Measurements from ENCODE around the gene PRPF18.
"Not testable (repeated sequence)": the region's sequence is repeated elsewhere in the genome, so short reads cannot be mapped to it uniquely, and the experiment has no call there.

PRPF18 gene, protein sequence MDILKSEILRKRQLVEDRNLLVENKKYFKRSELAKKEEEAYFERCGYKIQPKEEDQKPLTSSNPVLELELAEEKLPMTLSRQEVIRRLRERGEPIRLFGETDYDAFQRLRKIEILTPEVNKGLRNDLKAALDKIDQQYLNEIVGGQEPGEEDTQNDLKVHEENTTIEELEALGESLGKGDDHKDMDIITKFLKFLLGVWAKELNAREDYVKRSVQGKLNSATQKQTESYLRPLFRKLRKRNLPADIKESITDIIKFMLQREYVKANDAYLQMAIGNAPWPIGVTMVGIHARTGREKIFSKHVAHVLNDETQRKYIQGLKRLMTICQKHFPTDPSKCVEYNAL

GRCh38 chr10:13586676-13587355 lies at the start of gene PRPF18:
Gene PRPF18, plus strand, starts transcription at chr10:13586965. Its CDS starts 122 bp downstream, at chr10:13587087.
- H3K27me3 Mint-ChIP-seq: peaks cover 14% of the 10 kb centered on the region
- peak within 1 kb of the TSS; percentile 98 for H3K4me3 Mint-ChIP-seq
- H3K27ac Mint-ChIP-seq: peak within 1 kb of the TSS; percentile 96
- peaks cover 24% of the 10 kb centered on the region for H3K4me1 Mint-ChIP-seq (ENCODE audit: low read depth)
- intact Hi-C loops (cut with micrococcal nuclease): loop anchor here (5.0 kb wide), 1 partner anchor 215 kb away; no protein-coding TSS in a partner anchor
- H3K9me3 Mint-ChIP-seq: no peaks in the 10 kb centered on the region
- peaks cover 14% of the 10 kb centered on the region for H3K36me3 Mint-ChIP-seq (ENCODE audit: low read depth)

DNA sequence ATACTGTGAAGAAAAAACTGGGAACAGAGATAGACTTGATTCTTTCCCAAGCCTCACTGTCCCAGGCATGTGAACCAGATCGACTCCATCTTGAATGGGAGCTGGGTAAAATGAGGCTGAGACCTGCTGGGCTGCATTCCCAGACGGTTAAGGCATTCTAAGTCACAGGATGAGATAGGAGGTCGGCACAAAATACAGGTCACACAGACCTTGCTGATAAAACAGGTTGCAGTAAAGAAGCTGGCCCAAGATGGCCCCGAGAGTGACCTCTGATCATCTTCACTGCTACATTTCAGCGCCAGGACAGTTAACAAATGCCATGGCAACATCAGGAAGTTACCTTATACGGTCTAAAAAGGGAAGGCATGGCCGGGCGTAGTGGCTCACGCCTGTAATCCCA lies 48.8 kb upstream of the PRPF18 start:
- H3K27me3 Mint-ChIP-seq: peaks cover 25% of the 10 kb centered on the region
- H3K9me3 Mint-ChIP-seq; H3K27ac Mint-ChIP-seq; H3K4me1 Mint-ChIP-seq (ENCODE audit: low read depth); H3K36me3 Mint-ChIP-seq (ENCODE audit: low read depth); H3K4me3 Mint-ChIP-seq; intact Hi-C loops (cut with micrococcal nuclease): not testable (repeated sequence)

GRCh38 chr10:13542533-13542932 lies 44.2 kb upstream of the PRPF18 start:
- intact Hi-C loops (cut with micrococcal nuclease): no loop called here
- Mint-ChIP-seq H3K9me3 (no peaks in the 10 kb centered on the region), H3K27ac (no peak overlapping the region), H3K27me3 (peaks cover 28% of the 10 kb centered on the region), H3K4me3 (no peak overlapping the region), H3K4me1 (ENCODE audit: low read depth) (no peaks in the 10 kb centered on the region), H3K36me3 (ENCODE audit: low read depth) (no peaks in the 10 kb centered on the region)

- Mint-ChIP-seq H3K27me3 (peaks cover 6% of the 10 kb centered on the region), H3K4me1 (ENCODE audit: low read depth) (no peaks in the 10 kb centered on the region), H3K4me3 (no peak overlapping the region), H3K27ac (no peak overlapping the region), H3K36me3 (ENCODE audit: low read depth) (no peaks in the 10 kb centered on the region), H3K9me3 (peaks cover 18% of the 10 kb centered on the region)
- intact Hi-C loops (cut with micrococcal nuclease): no loop called here
Measured at GRCh38 chr10:13550802-13551201, 36.0 kb upstream of the PRPF18 start.

DNA sequence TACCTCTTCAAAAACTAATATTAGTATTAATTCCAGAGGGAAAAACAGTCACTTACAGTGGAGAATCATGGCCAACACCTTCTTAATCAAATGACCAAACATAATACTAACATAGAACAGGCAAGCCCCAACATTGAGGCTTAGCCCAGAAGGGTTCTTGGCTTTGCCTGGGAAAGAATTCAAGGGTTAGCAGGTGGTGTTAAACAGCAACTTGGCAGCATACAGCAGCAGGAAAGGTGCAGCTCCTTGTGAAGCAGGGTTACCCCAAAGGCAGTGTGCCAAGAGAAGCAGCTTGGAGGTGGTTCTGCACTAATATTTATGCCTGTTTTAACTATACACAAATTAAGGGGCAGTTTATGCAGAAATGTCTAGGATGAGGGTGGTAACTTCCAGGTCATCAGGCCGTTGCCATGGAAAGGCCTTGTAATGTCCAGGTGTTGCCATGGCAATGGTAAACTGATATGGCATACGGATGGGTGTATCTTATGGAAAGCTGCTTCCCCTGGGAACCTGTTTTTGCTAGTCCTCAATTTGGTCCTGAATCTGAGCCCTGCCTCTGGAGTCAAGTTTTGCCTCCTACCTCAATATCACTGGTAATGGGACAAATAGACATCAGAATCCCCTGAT lies 30.8 kb upstream of the PRPF18 start:
- H3K4me1 Mint-ChIP-seq (ENCODE audit: low read depth): peaks cover 10% of the 10 kb centered on the region
- intact Hi-C loops (cut with micrococcal nuclease): no loop called here
- H3K9me3 Mint-ChIP-seq: peaks cover 4% of the 10 kb centered on the region
- H3K27me3 Mint-ChIP-seq: no peaks in the 10 kb centered on the region
- H3K27ac Mint-ChIP-seq: no peak overlapping the region
- H3K4me3 Mint-ChIP-seq: no peak overlapping the region
- H3K36me3 Mint-ChIP-seq (ENCODE audit: low read depth): no peaks in the 10 kb centered on the region

DNA sequence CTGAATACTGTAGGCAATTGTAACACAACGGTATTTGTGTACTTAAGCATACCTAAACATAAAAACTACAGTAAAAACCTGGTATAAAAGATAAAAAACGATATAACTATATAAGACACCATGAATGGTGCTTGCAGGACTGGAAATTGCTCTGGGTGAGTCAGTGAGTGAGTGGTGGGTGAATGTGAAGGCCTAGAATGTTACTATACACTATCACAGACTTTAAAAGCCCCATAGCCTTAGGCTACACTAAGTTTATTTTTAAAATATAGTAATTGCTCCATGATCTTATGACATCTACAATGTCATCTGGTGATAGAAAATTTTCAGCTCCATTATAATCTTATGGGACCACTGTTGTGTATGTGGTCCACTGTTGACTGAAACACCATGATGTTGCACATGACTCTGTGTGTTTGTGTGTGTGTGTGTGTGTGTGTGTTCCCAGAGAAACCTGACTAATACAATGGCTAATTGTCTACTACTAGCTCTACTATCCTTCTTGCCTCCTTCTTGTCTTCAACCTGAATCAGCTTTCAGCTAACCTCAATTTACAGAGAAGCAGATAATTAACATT lies 27.6 kb upstream of the PRPF18 start:
- peaks cover 10% of the 10 kb centered on the region for H3K4me1 Mint-ChIP-seq (ENCODE audit: low read depth)
- H3K27me3 Mint-ChIP-seq: no peaks in the 10 kb centered on the region
- no peak overlapping the region for H3K27ac Mint-ChIP-seq
- no peak overlapping the region for H3K4me3 Mint-ChIP-seq
- no peaks in the 10 kb centered on the region for H3K9me3 Mint-ChIP-seq
- intact Hi-C loops (cut with micrococcal nuclease): no loop called here
- H3K36me3 Mint-ChIP-seq (ENCODE audit: low read depth): no peaks in the 10 kb centered on the region

GRCh38 chr10:13560597-13560996 lies 26.2 kb upstream of the PRPF18 start:
- Mint-ChIP-seq H3K27me3 (no peaks in the 10 kb centered on the region), H3K4me1 (ENCODE audit: low read depth) (peaks cover 16% of the 10 kb centered on the region), H3K36me3 (ENCODE audit: low read depth) (no peaks in the 10 kb centered on the region), H3K27ac (no peak overlapping the region), H3K4me3 (no peak overlapping the region), H3K9me3 (no peaks in the 10 kb centered on the region)
- intact Hi-C loops (cut with micrococcal nuclease): no loop called here

- intact Hi-C loops (cut with micrococcal nuclease): no loop called here
- no peaks in the 10 kb centered on the region for H3K27me3 Mint-ChIP-seq
- H3K9me3 Mint-ChIP-seq: no peaks in the 10 kb centered on the region
- H3K36me3 Mint-ChIP-seq (ENCODE audit: low read depth): no peaks in the 10 kb centered on the region
- H3K4me3 Mint-ChIP-seq: no peak overlapping the region
- peaks cover 20% of the 10 kb centered on the region for H3K4me1 Mint-ChIP-seq (ENCODE audit: low read depth)
- no peak overlapping the region for H3K27ac Mint-ChIP-seq
Measured at GRCh38 chr10:13563481-13564445, 23.0 kb upstream of the PRPF18 start.

DNA sequence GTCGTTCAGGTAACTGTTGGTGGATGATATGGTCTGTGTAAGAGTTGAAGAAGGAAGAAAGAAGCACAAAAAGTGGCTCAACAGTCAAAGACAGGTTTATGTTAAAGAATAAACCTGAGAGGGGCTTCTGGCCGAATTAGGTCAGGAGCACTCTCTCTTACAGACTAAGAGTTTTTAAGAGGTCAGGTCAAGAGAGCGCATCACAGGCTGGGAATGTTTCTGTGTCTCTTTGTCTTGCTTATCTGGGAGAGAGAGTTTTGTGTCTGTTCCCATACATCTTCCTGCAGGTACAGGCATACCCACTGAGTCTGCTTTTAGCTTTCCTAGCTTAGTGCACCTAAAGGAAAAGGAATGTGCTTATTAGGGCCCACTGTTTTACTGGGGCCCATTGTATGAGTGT lies 22.2 kb upstream of the PRPF18 start:
- Mint-ChIP-seq H3K27ac (no peak overlapping the region), H3K9me3 (no peaks in the 10 kb centered on the region), H3K4me1 (ENCODE audit: low read depth) (peaks cover 20% of the 10 kb centered on the region), H3K36me3 (ENCODE audit: low read depth) (no peaks in the 10 kb centered on the region), H3K4me3 (no peak overlapping the region), H3K27me3 (no peaks in the 10 kb centered on the region)
- intact Hi-C loops (cut with micrococcal nuclease): no loop called here

- Mint-ChIP-seq H3K27me3 (peaks cover 3% of the 10 kb centered on the region), H3K9me3 (no peaks in the 10 kb centered on the region), H3K36me3 (ENCODE audit: low read depth) (no peaks in the 10 kb centered on the region), H3K4me3 (no peak overlapping the region), H3K27ac (no peak overlapping the region), H3K4me1 (ENCODE audit: low read depth) (peaks cover 20% of the 10 kb centered on the region)
- intact Hi-C loops (cut with micrococcal nuclease): no loop called here
Measured at GRCh38 chr10:13567030-13567429, 19.7 kb upstream of the PRPF18 start.

- Mint-ChIP-seq H3K4me3 (no peak overlapping the region), H3K27ac (no peak overlapping the region), H3K9me3 (peaks cover 9% of the 10 kb centered on the region), H3K4me1 (ENCODE audit: low read depth) (peaks cover 10% of the 10 kb centered on the region), H3K27me3 (peaks cover 6% of the 10 kb centered on the region), H3K36me3 (ENCODE audit: low read depth) (no peaks in the 10 kb centered on the region)
- intact Hi-C loops (cut with micrococcal nuclease): no loop called here
Measured at GRCh38 chr10:13571541-13571940, 15.2 kb upstream of the PRPF18 start.

- Mint-ChIP-seq H3K4me3 (no peak overlapping the region), H3K27ac (no peak overlapping the region), H3K9me3 (peaks cover 9% of the 10 kb centered on the region), H3K4me1 (ENCODE audit: low read depth) (peaks cover 4% of the 10 kb centered on the region), H3K36me3 (ENCODE audit: low read depth) (no peaks in the 10 kb centered on the region), H3K27me3 (peaks cover 8% of the 10 kb centered on the region)
- intact Hi-C loops (cut with micrococcal nuclease): no loop called here
Measured at GRCh38 chr10:13573960-13574359, 12.8 kb upstream of the PRPF18 start.

DNA sequence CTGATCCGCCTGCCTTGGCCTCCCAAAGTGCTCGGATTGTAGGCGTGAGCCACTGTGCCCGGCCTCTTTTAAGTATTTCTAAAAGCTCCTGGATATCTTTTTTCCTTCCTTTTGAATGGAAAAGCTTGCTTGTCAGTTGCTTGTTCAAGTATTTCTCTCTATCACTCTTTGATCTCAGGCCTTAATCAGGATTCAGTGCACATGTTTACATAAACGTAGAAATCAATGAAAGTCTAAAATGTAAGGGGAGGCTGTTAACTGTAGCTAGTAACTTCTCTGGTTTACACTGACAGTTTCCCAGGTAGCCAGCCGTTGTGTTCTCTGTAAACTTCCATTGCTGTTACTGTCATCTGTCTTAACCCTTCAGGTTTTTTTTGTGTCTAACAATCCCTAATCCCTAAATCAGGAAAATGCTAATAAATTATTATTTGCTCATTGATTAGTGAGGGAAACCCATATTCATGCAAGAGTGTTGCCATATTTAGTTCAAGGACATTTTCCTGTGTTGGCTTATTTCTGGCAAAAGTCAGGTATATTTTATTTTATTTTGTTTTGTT lies 1.5 kb upstream of the PRPF18 start:
- Mint-ChIP-seq H3K27me3 (peaks cover 20% of the 10 kb centered on the region), H3K9me3 (no peaks in the 10 kb centered on the region), H3K4me3 (no peak overlapping the region), H3K27ac (no peak overlapping the region), H3K4me1 (ENCODE audit: low read depth) (peaks cover 24% of the 10 kb centered on the region), H3K36me3 (ENCODE audit: low read depth) (peaks cover 9% of the 10 kb centered on the region)
- intact Hi-C loops (cut with micrococcal nuclease): loop anchor here (5.0 kb wide), 1 partner anchor 213 kb away; no protein-coding TSS in a partner anchor
